Activated gamma-delta T cell treated with Interleukin-2 at 50 U/mL for 16 hours (primary cell): ENCODE results near the gene LRRC8C.
"Not testable (repeated sequence)": the region's sequence is repeated elsewhere in the genome, so short reads cannot be mapped to it uniquely, and the experiment has no call there.

Experiments
- DNase-seq: peaks from one replicate; pipeline ENCODE4 v3.0.0-alpha.2; 2020

LRRC8C gene

DNA sequence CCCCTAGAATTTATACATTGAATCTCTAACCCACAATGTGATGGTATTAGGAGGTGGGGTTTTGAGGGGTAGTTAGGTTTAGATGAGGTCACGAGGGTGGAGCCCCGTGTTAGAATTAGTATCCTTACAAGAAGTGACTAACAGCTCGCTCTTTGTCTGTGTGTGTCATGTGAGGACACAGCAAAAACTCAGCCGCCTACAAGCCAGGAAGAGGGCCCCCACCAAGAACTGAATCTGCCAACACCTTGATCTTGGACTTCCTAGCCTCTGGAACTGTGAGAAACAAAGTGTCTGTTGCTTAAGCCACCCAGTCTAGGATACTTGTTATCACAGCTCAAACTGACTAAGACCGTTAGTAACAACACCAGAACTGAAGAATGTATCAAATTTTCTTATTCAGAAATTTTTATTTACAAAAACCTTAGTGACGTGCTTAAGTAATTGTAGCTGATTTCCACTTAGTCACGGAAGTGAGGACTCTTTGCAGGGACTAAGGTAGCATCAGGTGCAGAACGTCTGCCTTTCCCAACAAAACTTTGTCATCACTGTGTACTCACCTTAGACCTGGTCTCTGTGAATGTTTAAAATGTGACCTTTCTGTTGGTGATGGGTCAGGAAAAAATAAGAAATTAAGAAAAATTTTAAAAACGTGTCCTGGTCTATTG lies 24.5 kb upstream of the LRRC8C start:
- DNase-seq, result peak; percentile 70

DNA sequence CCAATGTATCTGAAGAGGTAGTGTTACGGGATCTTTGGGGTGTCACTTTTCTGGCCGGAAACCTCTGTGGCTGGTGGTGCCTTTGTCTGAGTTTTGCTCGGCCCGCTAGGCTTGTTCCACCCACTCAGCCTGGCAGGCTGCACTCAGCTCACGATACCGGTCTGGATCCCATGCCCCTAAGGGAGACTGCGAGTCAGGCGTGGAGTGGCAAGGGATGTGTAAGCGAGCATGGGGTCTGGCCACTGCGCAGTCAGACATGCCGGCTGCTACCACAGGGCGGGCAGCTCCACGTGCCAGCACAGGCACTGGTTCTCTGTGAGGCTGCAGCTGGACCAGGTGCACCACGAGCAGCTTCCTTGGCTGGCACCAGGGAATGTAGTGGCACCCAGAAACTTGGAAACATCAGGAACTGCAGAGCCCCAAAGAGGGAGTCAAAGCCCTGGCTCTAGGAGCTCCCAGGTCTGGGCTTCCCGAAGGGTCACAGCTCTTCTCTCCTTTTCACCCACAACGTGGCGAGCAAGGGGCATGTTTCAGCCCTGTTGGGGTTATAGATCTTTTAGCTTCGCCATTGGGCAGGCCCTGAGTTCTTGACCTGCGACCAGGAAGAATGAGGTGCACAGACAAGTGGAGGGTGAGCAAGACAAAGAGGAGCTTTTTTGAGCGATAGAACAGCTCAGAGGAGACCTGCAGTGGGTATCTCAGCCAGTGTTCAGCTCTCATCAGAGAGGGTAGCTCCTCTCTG lies 23.8 kb upstream of the LRRC8C start:
- DNase-seq, result peak; percentile 67

DNA sequence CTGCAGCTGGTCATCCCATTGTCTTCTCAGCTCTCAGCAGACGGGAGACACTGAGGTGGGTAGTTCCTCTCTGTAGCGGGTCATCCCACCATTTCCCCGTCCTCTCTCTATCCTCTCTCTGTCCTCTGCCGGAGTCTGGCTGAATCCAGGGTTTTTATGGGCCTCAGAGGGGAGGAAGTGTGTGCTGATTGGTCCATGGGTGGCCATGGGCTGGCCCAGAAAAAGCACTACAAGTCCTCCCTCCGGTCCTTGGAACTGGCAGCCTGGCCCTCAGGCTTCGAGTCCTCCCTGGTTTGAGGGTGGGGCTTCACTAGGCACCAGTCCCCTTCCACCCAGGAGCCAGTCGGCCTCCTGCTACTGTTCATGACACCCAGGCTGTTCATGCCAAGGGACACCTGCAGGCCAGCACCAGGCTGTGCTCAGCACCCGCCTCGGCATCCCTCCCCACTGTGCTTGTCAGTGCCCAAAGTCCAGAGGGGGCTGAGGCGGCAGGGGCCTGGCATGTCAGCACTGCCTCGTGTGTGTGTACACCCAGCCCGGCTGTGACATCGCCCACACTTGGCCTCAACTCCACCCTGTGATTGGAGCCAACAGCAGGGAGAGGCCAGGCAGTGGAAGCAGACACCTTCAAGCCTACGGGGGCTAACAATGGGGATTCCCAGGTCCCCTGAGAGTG lies 23.0 kb upstream of the LRRC8C start:
- peak; percentile 38 for DNase-seq

DNA sequence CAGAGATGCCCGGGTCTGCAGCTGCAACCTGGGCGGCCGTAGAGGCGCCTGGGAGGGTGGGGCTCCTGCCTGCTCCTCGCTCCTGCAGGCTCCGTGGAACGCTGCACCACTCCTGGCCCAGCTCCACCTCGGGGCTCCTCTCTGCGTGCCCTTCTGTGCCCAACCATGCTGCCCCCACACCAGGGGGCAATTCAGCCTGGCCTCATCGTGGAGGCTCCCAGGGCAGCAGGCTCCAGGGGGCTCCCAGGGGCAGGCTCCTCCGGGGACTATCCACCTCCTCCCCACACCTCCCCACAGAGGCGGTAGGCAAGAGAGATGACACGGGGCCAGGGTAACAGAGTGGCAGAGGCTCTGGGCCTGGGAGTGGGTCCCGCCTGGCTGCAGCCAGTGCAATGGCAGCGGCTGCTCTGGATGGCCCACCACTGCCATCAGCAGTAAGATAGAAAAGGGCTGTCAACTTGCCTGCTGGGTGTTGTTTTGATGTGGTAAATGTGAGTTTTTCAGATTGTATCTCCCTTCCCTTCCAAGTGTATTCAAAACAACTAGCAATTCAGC lies 22.4 kb upstream of the LRRC8C start:
- DNase-seq, result peak; percentile 68

DNA sequence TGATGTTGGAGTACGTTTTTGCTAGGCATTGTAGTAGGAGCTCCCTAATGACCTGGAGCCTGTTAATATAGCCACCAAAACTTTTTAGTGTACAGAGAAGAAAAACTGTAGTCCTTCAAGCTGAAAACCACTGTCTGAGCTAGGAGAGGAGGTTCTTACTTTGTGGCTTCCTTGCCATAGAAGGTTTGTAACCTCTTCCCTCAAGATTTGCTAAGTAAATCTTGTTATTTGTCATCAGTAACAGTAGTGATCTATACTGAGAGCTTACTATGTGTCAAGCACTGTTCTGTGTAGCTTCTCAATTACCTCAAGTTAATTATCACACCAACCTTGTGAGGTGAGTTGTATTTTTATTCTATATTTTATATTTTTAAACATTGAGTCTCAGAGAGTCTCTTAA lies 21.2 kb upstream of the LRRC8C start:
- no peak for DNase-seq

- DNase-seq, result no peak
These were observed 19.0 kb upstream of the LRRC8C start for GRCh38 chr1:89613928-89614327.

- DNase-seq, result no peak
These were observed 17.0 kb upstream of the LRRC8C start for GRCh38 chr1:89615676-89616598.

GRCh38 chr1:89616844-89617627 lies 15.9 kb upstream of the LRRC8C start:
- DNase-seq, result no peak

GRCh38 chr1:89620664-89621063 lies 12.3 kb upstream of the LRRC8C start:
- DNase-seq, result no peak

GRCh38 chr1:89622895-89623294 lies 10.0 kb upstream of the LRRC8C start:
- no peak for DNase-seq

DNA sequence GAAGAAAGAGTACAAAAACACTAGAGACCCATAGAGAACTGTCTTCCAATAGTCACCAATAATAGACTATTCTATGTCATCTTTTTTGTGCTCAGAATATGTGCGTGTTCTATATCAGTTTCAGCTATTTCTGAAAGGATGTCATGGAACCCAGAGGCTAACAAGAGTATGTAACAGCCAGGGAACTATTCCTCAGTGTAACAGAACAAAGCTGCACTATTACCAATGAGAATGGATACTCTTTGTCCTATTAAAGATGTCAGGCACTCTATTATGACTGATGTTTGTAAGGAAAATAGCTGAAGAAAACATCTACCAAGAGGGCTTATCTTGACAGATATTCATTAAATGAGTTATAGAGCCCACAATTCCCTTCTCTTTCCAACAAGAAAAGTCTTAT lies 8.6 kb upstream of the LRRC8C start:
- no peak for DNase-seq

DNA sequence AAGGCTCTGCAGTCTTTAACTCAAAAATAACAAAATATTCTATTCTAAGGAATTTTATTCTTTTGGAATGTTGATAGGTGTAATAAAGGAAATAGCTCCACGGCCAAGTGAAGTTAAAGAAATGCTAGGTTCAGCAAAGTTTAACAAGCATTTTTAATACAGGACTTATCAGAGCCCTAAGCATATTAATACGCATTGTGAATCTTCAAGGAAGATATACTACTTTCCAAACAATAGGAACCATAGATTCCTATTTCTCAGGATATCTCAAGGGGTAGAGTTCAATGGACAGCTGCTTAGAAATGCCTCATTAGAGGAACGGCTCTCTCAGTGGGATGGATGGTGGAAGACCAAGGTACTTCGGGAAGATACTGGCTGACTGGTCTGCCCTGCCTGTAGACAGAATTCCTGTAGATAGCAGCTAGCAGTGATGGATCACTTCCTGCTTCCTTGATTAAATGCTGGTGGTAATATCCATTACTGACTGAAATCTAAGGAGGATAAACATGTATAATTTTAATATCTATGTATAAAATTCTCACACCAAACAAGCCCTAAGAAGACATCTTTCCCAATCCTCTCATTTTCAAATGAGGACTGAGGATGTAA lies 8.1 kb upstream of the LRRC8C start:
- DNase-seq, result no peak

- no peak for DNase-seq
These were observed 5.3 kb upstream of the LRRC8C start for GRCh38 chr1:89627596-89627962.

GRCh38 chr1:89629146-89629545 lies 3.8 kb upstream of the LRRC8C start:
- DNase-seq, result no peak

GRCh38 chr1:89629600-89629999 lies 3.3 kb upstream of the LRRC8C start:
- DNase-seq, result not testable (repeated sequence)

- no peak for DNase-seq
These were observed 2.9 kb upstream of the LRRC8C start for GRCh38 chr1:89630048-89630447.

GRCh38 chr1:89631816-89632656 lies 884 bp upstream of the LRRC8C start:
- no peak for DNase-seq

- DNase-seq, result peak; percentile 57
These were observed 404 bp downstream of the LRRC8C start for GRCh38 chr1:89633248-89633799.

GRCh38 chr1:89633800-89634625 lies 1.1 kb downstream of the LRRC8C start:
- no peak for DNase-seq
